EH (cell line): ENCODE measurements around the gene H2BK1.
A peak's percentile ranks its signal among the peaks of the same experiment; 100 is the strongest.

Experiments used
- DNase-seq: peaks from one replicate; pipeline ENCODE4 v3.0.0-alpha.2; 2015; ENCODE audit warnings: low read depth

Gene H2BK1

GRCh38 chr7:151245360-151246101, 35.2 kb upstream of the H2BK1 start:
- DNase-seq, result peak; percentile 34

DNA sequence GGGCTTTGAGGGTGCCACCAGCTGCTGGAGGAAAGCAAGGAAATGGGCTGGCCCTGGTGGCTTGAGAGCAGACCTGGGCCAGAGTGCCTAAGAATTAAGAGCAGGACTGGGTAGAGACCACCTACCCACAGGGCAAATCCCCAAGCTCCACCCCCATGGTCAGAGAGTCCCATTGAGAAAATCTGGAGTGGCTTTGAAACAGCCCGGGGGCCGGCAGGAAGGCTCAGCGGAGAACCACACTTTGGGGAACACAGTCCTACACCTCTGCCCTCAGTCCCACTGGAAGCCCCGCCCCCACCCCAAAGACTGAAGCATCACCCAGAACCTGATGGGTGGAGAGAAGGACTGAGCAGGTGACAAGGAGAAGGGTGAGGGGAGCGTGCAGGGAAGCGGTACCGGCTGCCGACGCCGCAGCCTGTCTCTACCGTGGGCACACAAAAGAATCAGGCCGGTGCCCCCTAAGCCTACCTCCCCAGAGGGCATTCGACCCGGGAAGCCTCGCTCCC, 34.6 kb upstream of the H2BK1 start:
- no peak for DNase-seq

DNA sequence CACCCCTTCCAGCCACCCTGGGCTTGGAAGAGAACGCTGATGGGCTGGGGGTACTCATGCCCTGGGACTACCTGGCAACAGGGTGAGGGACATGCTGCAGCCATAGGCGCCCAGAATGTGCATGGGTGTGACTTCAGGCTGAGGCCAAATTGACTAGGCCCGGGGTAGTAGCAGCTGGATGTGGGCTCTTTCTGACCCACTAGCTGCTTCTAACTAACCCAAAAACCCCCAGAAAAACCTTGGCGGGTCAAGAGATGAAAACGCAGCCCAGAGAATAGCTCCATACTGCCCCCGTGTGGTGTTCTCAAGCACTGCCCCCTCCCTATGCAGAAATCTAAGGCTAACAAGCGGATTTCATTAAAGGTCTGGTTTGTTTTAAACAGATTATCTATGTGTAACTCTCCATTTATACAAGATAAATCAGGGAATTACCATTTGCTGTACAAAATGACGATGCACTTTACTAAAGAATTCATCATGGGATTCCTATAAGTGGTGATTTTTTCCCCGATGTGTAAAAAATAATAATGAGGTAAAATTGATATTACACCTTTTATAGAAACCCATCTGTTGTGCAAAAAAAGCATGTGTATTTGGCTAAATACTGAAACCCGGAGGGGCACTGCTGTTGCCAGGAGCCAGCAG, 34.0 kb upstream of the H2BK1 start:
- peak; percentile 64 for DNase-seq

GRCh38 chr7:151243408-151244195, 33.3 kb upstream of the H2BK1 start:
- no peak for DNase-seq

- DNase-seq, result no peak
These were observed 32.7 kb upstream of the H2BK1 start for GRCh38 chr7:151243045-151243349.

DNA sequence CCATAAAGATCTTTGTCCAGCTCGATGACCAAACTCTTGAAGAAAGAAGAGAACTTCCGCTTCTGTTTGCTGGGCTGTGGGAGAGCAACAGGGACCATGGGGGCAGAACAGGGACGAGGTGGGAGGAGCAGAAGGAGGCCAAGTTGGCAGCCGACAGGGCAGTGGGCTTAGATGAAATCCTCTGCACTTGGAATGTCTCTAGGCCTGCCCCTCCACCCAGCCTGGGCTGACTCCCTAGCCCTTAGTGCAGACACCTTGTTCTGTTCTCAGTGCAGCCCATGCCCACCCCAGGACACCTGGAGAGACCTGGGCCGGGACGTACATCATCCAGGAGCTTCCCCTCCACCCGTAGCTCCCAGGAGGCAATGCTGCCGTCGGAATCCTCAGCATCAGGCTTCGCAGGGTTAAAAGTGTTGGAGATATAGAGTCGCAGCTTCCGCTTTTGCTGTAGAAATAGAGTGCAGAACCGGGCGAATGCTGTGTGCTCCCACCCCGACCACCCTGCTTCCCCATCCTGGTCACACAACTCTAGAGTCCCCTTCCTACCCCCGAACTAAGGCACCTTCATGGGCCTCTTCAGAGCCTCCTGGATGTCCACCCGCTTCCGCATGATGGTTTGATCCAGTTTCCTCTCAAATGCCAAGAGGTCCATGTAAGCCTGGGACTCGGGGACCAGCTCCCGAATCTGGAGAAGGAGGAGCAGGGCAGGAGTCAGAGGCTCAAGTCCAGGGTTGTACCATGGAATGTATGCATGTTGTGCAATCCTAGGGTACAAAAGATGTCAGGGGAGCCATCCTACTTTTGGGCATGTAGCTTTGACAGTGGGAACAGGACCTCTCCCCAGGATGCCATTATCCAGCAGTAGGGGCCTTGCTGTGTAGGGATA, 32.1 kb upstream of the H2BK1 start:
- DNase-seq, result no peak

- DNase-seq, result no peak
These were observed 31.4 kb upstream of the H2BK1 start for GRCh38 chr7:151241755-151242096.

DNA sequence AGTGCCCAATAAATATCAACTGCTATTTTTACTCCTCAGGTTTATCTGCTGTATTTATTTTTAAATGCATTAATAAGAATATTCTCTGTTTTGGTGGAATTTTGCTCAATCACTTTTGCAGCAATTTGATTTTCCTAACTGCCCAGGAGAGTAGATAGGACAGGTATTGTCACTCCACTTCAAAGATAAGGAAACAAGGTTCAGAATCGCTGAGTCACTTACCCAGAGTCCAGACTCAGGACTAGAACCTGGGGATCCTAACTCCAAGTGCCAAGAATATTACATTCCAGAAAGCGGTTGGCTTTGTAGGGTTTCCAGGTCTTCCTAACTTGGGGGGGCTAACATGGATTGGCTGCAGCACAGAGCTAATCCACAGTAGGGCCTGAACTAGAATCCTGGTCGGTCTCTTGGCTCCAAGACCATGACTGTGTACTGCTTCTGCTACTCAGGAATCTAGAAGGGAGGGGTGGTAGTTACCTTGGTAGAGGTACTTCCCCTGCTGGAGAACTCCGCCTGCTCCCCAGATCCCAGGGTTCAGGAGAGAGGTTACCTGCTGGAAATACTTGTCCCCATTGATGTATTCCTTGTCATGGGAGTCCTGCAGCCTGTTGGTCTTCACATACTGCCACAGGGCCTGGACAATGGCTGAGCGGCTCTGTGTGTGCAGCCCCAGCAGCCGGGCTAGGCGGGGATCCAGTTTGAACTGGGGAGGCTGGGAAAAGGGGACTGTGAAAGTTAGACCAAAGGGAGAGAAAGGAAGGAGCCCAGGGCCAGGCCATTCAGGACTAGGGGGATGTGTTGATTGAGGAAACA, 30.9 kb upstream of the H2BK1 start:
- no peak for DNase-seq

- DNase-seq, result no peak
These were observed 30.2 kb upstream of the H2BK1 start for GRCh38 chr7:151240536-151240935.

DNA sequence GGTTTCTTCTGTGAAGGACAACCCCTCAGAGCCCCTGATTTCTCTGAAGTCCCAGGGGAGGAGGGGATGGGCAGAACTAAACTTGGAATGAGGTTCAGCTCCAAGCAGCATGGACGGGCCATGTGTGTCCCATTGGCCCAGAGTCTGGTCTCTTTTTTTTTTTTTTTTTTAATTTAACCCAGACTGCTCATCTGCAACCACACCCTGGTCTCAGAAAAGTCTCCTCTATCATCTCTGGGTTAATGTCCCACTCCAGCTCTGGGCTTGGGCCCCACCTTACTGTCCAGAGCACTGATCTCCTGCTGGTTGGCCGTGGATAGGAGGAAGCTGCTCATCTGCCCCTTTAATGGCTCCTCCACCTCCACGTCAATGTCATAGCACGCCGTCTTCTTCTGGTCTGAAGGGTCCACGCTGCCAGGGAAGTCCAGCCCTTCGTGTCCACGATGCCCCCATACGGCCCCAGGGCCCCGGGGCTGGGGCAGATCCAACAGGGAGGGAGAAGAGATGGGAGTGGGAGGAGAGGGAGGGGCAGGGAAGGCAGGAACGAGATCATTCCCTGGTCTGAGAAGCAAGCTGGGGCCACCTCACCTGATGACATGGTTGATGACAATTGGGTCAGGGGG, 29.7 kb upstream of the H2BK1 start:
- DNase-seq, result no peak

GRCh38 chr7:151238924-151239836, 28.9 kb upstream of the H2BK1 start:
- DNase-seq, result no peak

DNA sequence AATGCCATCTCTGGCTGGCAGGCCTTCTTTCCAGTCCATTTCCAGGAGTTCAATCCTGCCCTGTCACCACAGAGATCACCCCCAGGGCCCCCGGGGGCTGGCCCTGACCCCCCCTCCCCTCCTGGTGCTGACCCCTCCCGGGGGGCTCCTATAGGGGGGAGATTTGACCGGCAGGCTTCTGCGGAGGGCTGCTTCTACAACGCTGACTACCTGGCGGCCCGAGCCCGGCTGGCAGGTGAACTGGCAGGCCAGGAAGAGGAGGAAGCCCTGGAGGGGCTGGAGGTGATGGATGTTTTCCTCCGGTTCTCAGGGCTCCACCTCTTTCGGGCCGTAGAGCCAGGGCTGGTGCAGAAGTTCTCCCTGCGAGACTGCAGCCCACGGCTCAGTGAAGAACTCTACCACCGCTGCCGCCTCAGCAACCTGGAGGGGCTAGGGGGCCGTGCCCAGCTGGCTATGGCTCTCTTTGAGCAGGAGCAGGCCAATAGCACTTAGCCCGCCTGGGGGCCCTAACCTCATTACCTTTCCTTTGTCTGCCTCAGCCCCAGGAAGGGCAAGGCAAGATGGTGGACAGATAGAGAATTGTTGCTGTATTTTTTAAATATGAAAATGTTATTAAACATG, 28.0 kb upstream of the H2BK1 start:
- no peak for DNase-seq

- no peak for DNase-seq
These were observed 27.2 kb upstream of the H2BK1 start for GRCh38 chr7:151237244-151238189.

GRCh38 chr7:151236406-151236805, 26.1 kb upstream of the H2BK1 start:
- DNase-seq, result no peak

DNA sequence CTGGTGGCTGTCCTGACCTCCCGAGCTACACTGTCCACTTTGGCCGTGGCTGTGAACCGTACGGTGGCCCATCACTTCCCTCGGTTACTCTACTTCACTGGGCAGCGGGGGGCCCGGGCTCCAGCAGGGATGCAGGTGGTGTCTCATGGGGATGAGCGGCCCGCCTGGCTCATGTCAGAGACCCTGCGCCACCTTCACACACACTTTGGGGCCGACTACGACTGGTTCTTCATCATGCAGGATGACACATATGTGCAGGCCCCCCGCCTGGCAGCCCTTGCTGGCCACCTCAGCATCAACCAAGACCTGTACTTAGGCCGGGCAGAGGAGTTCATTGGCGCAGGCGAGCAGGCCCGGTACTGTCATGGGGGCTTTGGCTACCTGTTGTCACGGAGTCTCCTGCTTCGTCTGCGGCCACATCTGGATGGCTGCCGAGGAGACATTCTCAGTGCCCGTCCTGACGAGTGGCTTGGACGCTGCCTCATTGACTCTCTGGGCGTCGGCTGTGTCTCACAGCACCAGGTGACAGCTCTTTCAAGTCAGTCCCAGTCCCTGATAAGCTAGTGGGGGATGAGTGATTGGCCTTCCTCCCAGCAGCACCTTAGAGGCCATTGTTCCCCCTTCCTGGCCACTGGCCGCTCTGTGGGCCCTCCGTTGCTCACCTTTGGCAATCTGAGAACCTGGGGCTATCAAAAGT, 25.0 kb upstream of the H2BK1 start:
- no peak for DNase-seq

GRCh38 chr7:151233804-151234203, 23.5 kb upstream of the H2BK1 start:
- no peak for DNase-seq

DNA sequence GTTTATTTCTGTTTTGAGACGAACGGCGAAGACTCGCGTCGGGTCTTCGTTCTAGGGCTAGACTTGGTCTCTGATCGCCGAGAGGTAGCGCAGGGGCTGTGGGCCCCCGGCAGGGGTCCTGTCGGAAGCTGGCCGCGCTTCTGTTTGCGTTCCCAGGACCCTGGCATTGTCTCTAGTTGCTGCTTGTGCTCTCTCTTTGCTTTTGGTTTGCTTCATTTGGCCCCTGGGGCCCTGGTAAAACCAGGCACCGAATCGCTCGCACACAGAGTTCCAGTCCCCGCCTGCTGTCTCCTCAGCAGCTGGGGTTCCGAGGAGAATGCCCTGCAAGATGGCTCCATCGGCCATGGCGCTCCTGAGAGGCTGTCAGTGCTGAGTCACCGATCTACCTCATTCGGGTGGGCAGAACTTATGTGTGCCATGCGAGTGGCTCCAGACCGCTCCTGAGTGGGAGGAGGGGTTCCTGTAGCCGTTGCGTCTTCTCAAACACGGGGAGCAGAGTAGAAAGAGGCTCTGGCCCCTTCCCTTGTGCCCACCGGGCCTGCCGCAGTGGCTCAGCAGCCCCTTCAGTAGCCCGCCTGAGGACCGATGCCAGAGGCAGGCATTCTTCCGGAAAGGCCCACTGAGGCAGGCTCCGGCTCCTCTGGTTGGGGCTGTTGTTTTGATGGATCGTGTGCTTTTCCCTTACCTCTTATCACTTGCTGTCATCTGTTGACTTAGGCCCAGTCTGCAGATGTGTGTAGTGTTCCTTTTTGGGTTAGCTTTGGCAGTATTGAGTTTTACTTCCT, 22.8 kb upstream of the H2BK1 start:
- peak; percentile 88 for DNase-seq
